PC-3 (cell line): ENCODE results near the gene CAPN5. TPM values are rescaled to one million over a fixed set of nuclear protein-coding genes. Genes with fewer than 3 reads are reported as not detected.

Experiments
- ATAC-seq: fragments of 200-7000 bp; cut with Tn5 transposase; 2 replicates; pipeline ENCODE4 v1.9.1; 2020; ENCODE audit warnings: mild to moderate bottlenecking, moderate library complexity
- BruUV-seq: library from RNA; stranded (reverse); fragments of 400-500 nt; replicated peaks from 2 replicates; lab custom pipeline; 2021; lab: Mats Ljungman, UMichigan
- CTCF ChIA-PET: fragments of 300-600 bp; sonication (Branson Sonifier 250); formaldehyde crosslinking; loops from one replicate; lab custom pipeline; 2022; ENCODE audit warnings: antibody characterized with exemption; lab: Charles Lee
- POLR2A ChIA-PET: fragments of 300-600 bp; sonication (Branson Sonifier 250); formaldehyde crosslinking; loops from one replicate; lab custom pipeline; 2022; ENCODE audit warnings: antibody characterized with exemption; ENCODE audit not compliant: unreplicated experiment; lab: Charles Lee
- DNase-seq: peaks from one replicate; pipeline ENCODE4 v3.0.0-alpha.2; 2015
- H2AFZ ChIP-seq: fragments of 300-600 bp; sonication (generic); 2 replicates; pipeline ENCODE4 v1.6.0; 2016; ENCODE audit warnings: antibody characterized with exemption, low read length
- H3F3A ChIP-seq: fragments of 300-600 bp; sonication (generic); one replicate; pipeline ENCODE4 v1.6.0; 2017; ENCODE audit warnings: antibody characterized with exemption, low read length, control low read depth, mild to moderate bottlenecking; ENCODE audit not compliant: unreplicated experiment
- H3K27ac ChIP-seq: fragments of 300-600 bp; sonication (generic); 2 replicates; pipeline ENCODE4 v1.5.1; 2016; ENCODE audit warnings: mild to moderate bottlenecking, low read length
- H3K27me3 ChIP-seq: fragments of 300-600 bp; sonication (generic); 2 replicates; pipeline ENCODE4 v1.6.1; 2016; ENCODE audit warnings: low read length, mixed read lengths
- H3K36me3 ChIP-seq: fragments of 300-600 bp; sonication (generic); 2 replicates; pipeline ENCODE4 v1.6.1; 2016; ENCODE audit warnings: low read depth, mixed run types, low read length, mixed read lengths
- H3K4me1 ChIP-seq: fragments of 300-600 bp; sonication (generic); 2 replicates; pipeline ENCODE4 v1.5.1; 2016; ENCODE audit warnings: low read length; ENCODE audit not compliant: insufficient read depth
- H3K4me2 ChIP-seq: fragments of 300-600 bp; sonication (generic); 2 replicates; pipeline ENCODE4 v1.6.0; 2016; ENCODE audit warnings: low read length
- H3K4me3 ChIP-seq: fragments of 300-600 bp; sonication (generic); 2 replicates; pipeline ENCODE4 v1.5.1; 2016; ENCODE audit warnings: mild to moderate bottlenecking, low read length, mixed read lengths
- H3K79me2 ChIP-seq: fragments of 300-600 bp; sonication (generic); 2 replicates; pipeline ENCODE4 v1.6.1; 2017; ENCODE audit warnings: low read length, mixed read lengths
- H3K9ac ChIP-seq: fragments of 300-600 bp; sonication (generic); 2 replicates; pipeline ENCODE4 v1.6.0; 2016; ENCODE audit warnings: mild to moderate bottlenecking, low read length
- H3K9me2 ChIP-seq: fragments of 300-600 bp; sonication (generic); replicated peaks from 2 replicates; pipeline ENCODE4 v1.6.1; 2016; ENCODE audit warnings: mixed run types, low read length, mixed read lengths
- H3K9me3 ChIP-seq: fragments of 300-600 bp; sonication (generic); 2 replicates; pipeline ENCODE4 v1.6.1; 2016; ENCODE audit warnings: low read length, mixed read lengths
- H4K20me1 ChIP-seq: fragments of 300-600 bp; sonication (generic); 2 replicates; pipeline ENCODE4 v1.6.1; 2016; ENCODE audit warnings: low read length, mixed read lengths
- CTCF ChIP-seq: fragments of 300-600 bp; sonication (generic); conservative IDR thresholded peaks from 2 replicates; pipeline ENCODE4 v1.5.1; 2017; ENCODE audit warnings: antibody characterized with exemption, low read depth, mild to moderate bottlenecking, low read length
- EZH2 ChIP-seq: fragments of 300-600 bp; sonication (generic); IDR thresholded peaks from one replicate; pipeline ENCODE4 v1.6.1; 2017; ENCODE audit warnings: antibody characterized with exemption, mild to moderate bottlenecking, low read length; ENCODE audit not compliant: unreplicated experiment
- EZH2phosphoT487 ChIP-seq: fragments of 300-600 bp; sonication (generic); IDR thresholded peaks from 2 replicates; pipeline ENCODE4 v1.6.1; 2018; ENCODE audit warnings: mild to moderate bottlenecking, antibody characterized with exemption, low read length, borderline replicate concordance
- intact Hi-C: fragments of 100-400 bp; cut with micrococcal nuclease; formaldehyde crosslinking; loops from 2 replicates; pipeline ENCODE4 v1.9.0; 2023
- total RNA-seq: library from RNA; depleted of rRNA; stranded (reverse); fragments of >200 nt; gene quantifications from 2 replicates; pipeline ENCODE4 v1.2.3, GENCODE V29; 2014

CAPN5 gene
- total RNA-seq, 1 experiment from 2014 or later = 6.3 TPM

GRCh38 chr11:77136784-77137420, 70.1 kb downstream of the CAPN5 start:
- Histone ChIP-seq H4K20me1 (no peaks in the 10 kb centered on the region), H3K27me3 (no peaks in the 10 kb centered on the region), H3K4me2 (no peak overlapping the region), H2AFZ (no peak overlapping the region), H3K9me3 (no peaks in the 10 kb centered on the region), H3K4me1 (peaks cover 11% of the 10 kb centered on the region), H3K9ac (no peak overlapping the region), H3K79me2 (no peaks in the 10 kb centered on the region), H3F3A (no peaks in the 10 kb centered on the region), H3K9me2 (no peaks in the 10 kb centered on the region), H3K4me3 (no peak overlapping the region), H3K27ac (no peak overlapping the region), H3K36me3 (no peaks in the 10 kb centered on the region)
- CTCF ChIA-PET = no interaction called here
- POLR2A ChIA-PET = no interaction called here
- no peak for ATAC-seq
- intact Hi-C loops = no loop called here
- BruUV-seq = no TSS peak
- DNase-seq = no peak
- TF ChIP-seq EZH2phosphoT487 (no peak), CTCF (no peak), EZH2 (no peak)

GRCh38 chr11:77137421-77137820, 70.7 kb downstream of the CAPN5 start:
- H4K20me1 ChIP-seq = no peaks in the 10 kb centered on the region
- no peak overlapping the region for H3K9ac ChIP-seq
- POLR2A ChIA-PET = no interaction called here
- no peak overlapping the region for H3K4me3 ChIP-seq
- TF ChIP-seq EZH2phosphoT487 (no peak), CTCF (no peak), EZH2 (no peak)
- CTCF ChIA-PET = no interaction called here
- ATAC-seq (no peak), DNase-seq (no peak)
- no peaks in the 10 kb centered on the region for H3K79me2 ChIP-seq
- peaks cover 11% of the 10 kb centered on the region for H3K4me1 ChIP-seq
- H3K36me3 ChIP-seq = no peaks in the 10 kb centered on the region
- no peaks in the 10 kb centered on the region for H3K9me2 ChIP-seq
- H3K4me2 ChIP-seq = no peak overlapping the region
- H3F3A ChIP-seq = no peaks in the 10 kb centered on the region
- intact Hi-C loops = no loop called here
- H3K9me3 ChIP-seq = no peaks in the 10 kb centered on the region
- no peak overlapping the region for H2AFZ ChIP-seq
- BruUV-seq = no TSS peak
- no peaks in the 10 kb centered on the region for H3K27me3 ChIP-seq
- H3K27ac ChIP-seq = no peak overlapping the region

- TF ChIP-seq CTCF = no peak
- H3K36me3 ChIP-seq = no peaks in the 10 kb centered on the region
- DNase-seq = no peak
- H2AFZ ChIP-seq = no peak overlapping the region
- H3K27me3 ChIP-seq = no peaks in the 10 kb centered on the region
- ChIA-PET CTCF (no interaction called here), POLR2A (no interaction called here)
- no peak overlapping the region for H3K4me3 ChIP-seq
- no peak overlapping the region for H3K9ac ChIP-seq
- no peaks in the 10 kb centered on the region for H3F3A ChIP-seq
- BruUV-seq = no TSS peak
- no peak for ATAC-seq
- intact Hi-C loops = no loop called here
- H3K9me2 ChIP-seq = no peaks in the 10 kb centered on the region
- no peak overlapping the region for H3K4me2 ChIP-seq
- no peaks in the 10 kb centered on the region for H3K9me3 ChIP-seq
- no peaks in the 10 kb centered on the region for H4K20me1 ChIP-seq
- H3K27ac ChIP-seq = no peak overlapping the region
- H3K79me2 ChIP-seq = no peaks in the 10 kb centered on the region
- H3K4me1 ChIP-seq = peaks cover 11% of the 10 kb centered on the region
Measured at GRCh38 chr11:77138106-77138649, 71.4 kb downstream of the CAPN5 start.
